IMR-90 (cell line): ENCODE measurements around the gene CHD2. TPM values are rescaled to one million over a fixed set of nuclear protein-coding genes. Genes with fewer than 3 reads are reported as not detected.
A peak's percentile ranks its signal among the peaks of the same experiment; 100 is the strongest.

Experiments used
- ATAC-seq: fragments of 200-7000 bp; cut with Tn5 transposase; 2 replicates; pipeline ENCODE4 v1.9.1; 2020; ENCODE audit warnings: low read depth, mild to moderate bottlenecking, moderate library complexity
- BruUV-seq: library from RNA; stranded (reverse); fragments of 400-500 nt; replicated peaks from 2 replicates; lab custom pipeline; 2021; lab: Mats Ljungman, UMichigan
- CTCF ChIA-PET: fragments of 300-600 bp; formaldehyde crosslinking; extraction: SDS; loops from one replicate; lab custom pipeline; 2021; ENCODE audit warnings: antibody characterized with exemption; lab: Yijun Ruan, JAX
- POLR2A ChIA-PET: fragments of 300-600 bp; sonication (Branson Sonifier 250); formaldehyde crosslinking; loops from one replicate; lab custom pipeline; 2022; ENCODE audit warnings: antibody characterized with exemption; ENCODE audit not compliant: unreplicated experiment; lab: Charles Lee
- DNase-seq: peaks from one replicate; pipeline ENCODE4 v3.0.0; 2013
- H2AFZ ChIP-seq: replicated peaks from 2 replicates; pipeline ENCODE3; 2013; ENCODE audit warnings: low read length, mild to moderate bottlenecking; ENCODE audit not compliant: poor library complexity
- H2AK5ac ChIP-seq: 2 replicates; pipeline ENCODE4 v1.6.1; 2013; ENCODE audit warnings: low read depth, low read length, inconsistent platforms
- H2AK9ac ChIP-seq: replicated peaks from 2 replicates; pipeline ENCODE3; 2013; ENCODE audit warnings: mild to moderate bottlenecking, low read depth, low read length, moderate library complexity; ENCODE audit not compliant: poor library complexity
- H2BK120ac ChIP-seq: 2 replicates; pipeline ENCODE4 v1.6.1; 2013; ENCODE audit warnings: low read depth, low read length, inconsistent platforms
- H2BK15ac ChIP-seq: 3 replicates; pipeline ENCODE4 v1.6.1; 2013; ENCODE audit warnings: low read depth, low read length, inconsistent platforms
- H2BK20ac ChIP-seq: 2 replicates; pipeline ENCODE4 v1.6.1; 2013; ENCODE audit warnings: low read depth, mild to moderate bottlenecking, inconsistent platforms, low read length, moderate library complexity
- H2BK5ac ChIP-seq: 2 replicates; pipeline ENCODE4 v1.6.1; 2013; ENCODE audit warnings: mild to moderate bottlenecking, low read depth, low read length, inconsistent platforms; ENCODE audit not compliant: poor library complexity, severe bottlenecking
- H3K14ac ChIP-seq: replicated peaks from 2 replicates; pipeline ENCODE4 v1.6.1; 2013; ENCODE audit warnings: low read depth, low read length, inconsistent platforms
- H3K18ac ChIP-seq: 2 replicates; pipeline ENCODE4 v1.6.1; 2013; ENCODE audit warnings: low read depth, low read length, control low read depth
- H3K23ac ChIP-seq: 2 replicates; pipeline ENCODE4 v1.6.1; 2013; ENCODE audit warnings: low read depth, low read length, inconsistent platforms
- H3K27ac ChIP-seq: 2 replicates; pipeline ENCODE4 v1.5.1; 2013; ENCODE audit warnings: mild to moderate bottlenecking, control low read depth, low read length; ENCODE audit not compliant: insufficient read depth
- H3K27me3 ChIP-seq: 2 replicates; pipeline ENCODE4 v1.6.1; 2013; ENCODE audit warnings: low read length; ENCODE audit not compliant: control insufficient read depth, insufficient read depth
- H3K36me3 ChIP-seq: 2 replicates; pipeline ENCODE4 v1.6.1; 2013; ENCODE audit warnings: low read length, mixed read lengths; ENCODE audit not compliant: control insufficient read depth, insufficient read depth
- H3K4ac ChIP-seq: 2 replicates; pipeline ENCODE4 v1.6.1; 2013; ENCODE audit warnings: low read depth, low read length, inconsistent platforms
- H3K4me1 ChIP-seq: 2 replicates; pipeline ENCODE4 v1.6.1; 2013; ENCODE audit warnings: low read length, mixed read lengths; ENCODE audit not compliant: control insufficient read depth, insufficient read depth
- H3K4me2 ChIP-seq: 2 replicates; pipeline ENCODE4 v1.6.1; 2013; ENCODE audit warnings: low read depth, mild to moderate bottlenecking, control low read depth, low read length, moderate library complexity
- H3K4me3 ChIP-seq: 2 replicates; pipeline ENCODE4 v1.5.1; 2013; ENCODE audit warnings: low read depth, mild to moderate bottlenecking, control low read depth, low read length, moderate library complexity; ENCODE audit not compliant: insufficient read depth
- H3K56ac ChIP-seq: 2 replicates; pipeline ENCODE4 v1.6.1; 2013; ENCODE audit warnings: low read length, inconsistent platforms; ENCODE audit not compliant: insufficient read depth; ENCODE audit errors: extremely low read depth
- H3K79me1 ChIP-seq, 2 experiments: 2 replicates each; pipeline ENCODE4 v1.6.1; 2013; ENCODE audit warnings: low read length in 2 of 2, inconsistent platforms in 1 of 2, low read depth in 1 of 2
- H3K9ac ChIP-seq: 2 replicates; pipeline ENCODE4 v1.6.1; 2013; ENCODE audit warnings: low read depth, low read length, control low read depth
- H3K9me1 ChIP-seq: 2 replicates; pipeline ENCODE4 v1.6.1; 2013; ENCODE audit warnings: low read length, inconsistent platforms; ENCODE audit not compliant: insufficient read depth
- H3K9me3 ChIP-seq: 2 replicates; pipeline ENCODE4 v1.6.1; 2013; ENCODE audit warnings: low read length; ENCODE audit not compliant: control insufficient read depth, insufficient read depth
- H4K20me1 ChIP-seq: 2 replicates; pipeline ENCODE4 v1.6.1; 2013; ENCODE audit warnings: low read length, inconsistent platforms; ENCODE audit not compliant: insufficient read depth
- H4K5ac ChIP-seq: 2 replicates; pipeline ENCODE4 v1.6.1; 2013; ENCODE audit warnings: mild to moderate bottlenecking, low read depth, low read length, control low read depth
- H4K8ac ChIP-seq, 2 experiments: 2 replicates each; pipeline ENCODE4 v1.6.1; 2013; ENCODE audit warnings: low read depth in 2 of 2, low read length in 2 of 2, control low read depth in 1 of 2, inconsistent platforms in 1 of 2
- H4K91ac ChIP-seq: 2 replicates; pipeline ENCODE4 v1.6.1; 2013; ENCODE audit warnings: low read depth, low read length, inconsistent platforms; ENCODE audit not compliant: insufficient read depth
- CEBPB ChIP-seq: IDR thresholded peaks from 2 replicates; pipeline ENCODE4 v1.6.1; 2012; ENCODE audit warnings: low read depth, low read length, improper control_type of control experiment
- CTCF ChIP-seq: conservative IDR thresholded peaks from 2 replicates; pipeline ENCODE4 v1.5.1; 2012; ENCODE audit warnings: mild to moderate bottlenecking, low read depth, low read length, improper control_type of control experiment
- FOS ChIP-seq: fragments of 150-350 bp; IDR thresholded peaks from 2 replicates; pipeline ENCODE4 v1.6.1; 2016; ENCODE audit warnings: low read depth, low read length
- RCOR1 ChIP-seq: IDR thresholded peaks from 2 replicates; pipeline ENCODE4 v1.6.1; 2012; ENCODE audit warnings: mild to moderate bottlenecking, low read length, improper control_type of control experiment; ENCODE audit not compliant: insufficient replicate concordance
- WGBS, 2 experiments: methylation state at CpG; one replicate each; pipeline versions ENCODE4 v1.1.5 to v1.1.7; 2013; ENCODE audit warnings: missing lambda C conversion rate in 2 of 2; ENCODE audit not compliant: insufficient read length in 1 of 2; ENCODE audit errors: extremely low coverage in 2 of 2; 5-methylcytosine and 5-hydroxymethylcytosine counted together
- dilution Hi-C: fragments of 300-500 bp; cut with HindIII; formaldehyde crosslinking; loops from one replicate; pipeline ENCODE4 v1.14.3; 2018; ENCODE audit warnings: low sequenced_read_pairs; ENCODE audit not compliant: unreplicated experiment
- in situ Hi-C: fragments of 300-500 bp; cut with MboI; formaldehyde crosslinking; loops from 3 replicates; pipeline ENCODE4 v1.14.3; 2019; ENCODE audit warnings: low sequenced_read_pairs, inconsistent platforms, mixed read lengths
- intact Hi-C: fragments of 100-400 bp; cut with micrococcal nuclease; formaldehyde crosslinking; loops from 2 replicates; pipeline ENCODE4 v1.10.0; 2022
- polyA plus RNA-seq, 3 experiments: library from polyadenylated mRNA; depleted of rRNA; stranded (reverse); fragments of >200 nt; gene quantifications; 2 replicates each; pipeline ENCODE4 v1.2.3, GENCODE V29; 2012; ENCODE audit warnings: low replicate concordance in 1 of 3
- total RNA-seq: library from RNA; depleted of rRNA; stranded (reverse); fragments of >200 nt; gene quantifications from 2 replicates; pipeline ENCODE4 v1.2.3, GENCODE V29; 2012

The CHD2 gene
- total and polyA plus RNA-seq, 2 of the 4 experiments (the other 2 are of a cell fraction): 44.9 to 64.7 TPM

GRCh38 chr15:92930776-92931175 is 30.7 kb downstream of the CHD2 start:
- POLR2A ChIA-PET: interaction anchor here (0.7 kb wide), 1 partner anchor 48 kb away, joined by 3 read pairs; no protein-coding TSS in a partner anchor
- H3K4ac ChIP-seq: 0 out of 2 replicates have a peak overlapping the region, but pooled peaks have one; percentile 0
- H3K36me3 ChIP-seq: peaks cover 60% of the 10 kb centered on the region
- H2AFZ ChIP-seq: no peak overlapping the region
- WGBS, 2 experiments: no CpG with 5 or more reads among the region's 1 CpG
- H3K27me3 ChIP-seq: no peaks in the 10 kb centered on the region
- no peak overlapping the region for H4K5ac ChIP-seq
- H2AK9ac ChIP-seq: no peak overlapping the region
- intact Hi-C loops: no loop called here
- in situ Hi-C loops: no loop called here
- H3K9ac ChIP-seq: no peak overlapping the region
- H3K79me1 ChIP-seq: peaks cover 29 to 58% of the 10 kb centered on the region in 2 experiments; a peak in 3 of 4 replicates
- peak overlapping the region; percentile 46; the same call in 1 of the 2 replicates for H3K27ac ChIP-seq
- H2BK5ac ChIP-seq: peak overlapping the region; percentile 61
- no peak overlapping the region for H2BK20ac ChIP-seq
- peaks cover 5% of the 10 kb centered on the region for H3K9me1 ChIP-seq
- H3K4me1 ChIP-seq: peaks cover 13% of the 10 kb centered on the region
- BruUV-seq: no TSS peak
- TF ChIP-seq FOS: peak; percentile 42
- TF ChIP-seq CTCF: no peak
- TF ChIP-seq CEBPB: no peak
- TF ChIP-seq RCOR1: peak; percentile 38
- no peak overlapping the region for H3K14ac ChIP-seq
- peak overlapping the region; percentile 6; the same call in 1 of the 2 replicates for H3K4me2 ChIP-seq
- ATAC-seq: peak; percentile 88
- no peak overlapping the region for H2BK15ac ChIP-seq
- no peak overlapping the region for H3K56ac ChIP-seq
- no peaks in the 10 kb centered on the region for H3K9me3 ChIP-seq
- H3K18ac ChIP-seq: no peak overlapping the region
- dilution Hi-C loops: loop anchor here (25.0 kb wide), 1 partner anchor 118 kb away; no protein-coding TSS in a partner anchor
- no peak overlapping the region for H4K91ac ChIP-seq
- CTCF ChIA-PET: no interaction called here
- H3K4me3 ChIP-seq: no peak overlapping the region
- H4K20me1 ChIP-seq: peaks cover 18% of the 10 kb centered on the region
- DNase-seq: peak; percentile 93
- no peak overlapping the region for H2AK5ac ChIP-seq
- H4K8ac ChIP-seq: no peak overlapping the region
- no peak overlapping the region for H3K23ac ChIP-seq
- H2BK120ac ChIP-seq: no peak overlapping the region
